A673 (cell line): ENCODE results near the gene ST6GALNAC3. TPM values are rescaled to one million over a fixed set of nuclear protein-coding genes. Genes with fewer than 3 reads are reported as not detected.

Source experiments
- Bru-seq: library from RNA; stranded (reverse); fragments of 400-500 nt; gene quantifications from one replicate; lab custom pipeline; 2021; lab: Mats Ljungman, UMichigan
- BruChase-seq, 2 experiments: library from RNA; stranded (reverse); fragments of 400-500 nt; gene quantifications; one replicate each; lab custom pipeline; 2021; lab: Mats Ljungman, UMichigan
- BruUV-seq: library from RNA; stranded (reverse); fragments of 400-500 nt; replicated peaks from 2 replicates; lab custom pipeline; 2021; lab: Mats Ljungman, UMichigan
- CTCF ChIA-PET: fragments of 300-600 bp; sonication (Branson Sonifier 250); formaldehyde crosslinking; loops from one replicate; lab custom pipeline; 2022; ENCODE audit warnings: antibody characterized with exemption; lab: Charles Lee
- POLR2A ChIA-PET: fragments of 300-600 bp; sonication (Branson Sonifier 250); formaldehyde crosslinking; loops from one replicate; lab custom pipeline; 2022; ENCODE audit warnings: antibody characterized with exemption; ENCODE audit not compliant: low non-redundant PET; lab: Charles Lee
- DNase-seq: peaks from one replicate; pipeline ENCODE4 v3.0.0-alpha.2; 2015; ENCODE audit warnings: low spot score
- H3K27ac ChIP-seq: fragments of 200-600 bp; sonication (generic); 2 replicates; pipeline ENCODE4 v1.5.1; 2016; ENCODE audit warnings: mixed run types, low read depth, mild to moderate bottlenecking, mixed read lengths, antibody characterized with exemption, low read length; ENCODE audit not compliant: poor library complexity, severe bottlenecking
- H3K27me3 ChIP-seq: fragments of 200-600 bp; sonication (generic); replicated peaks from 2 replicates; pipeline ENCODE4 v1.6.1; 2017; ENCODE audit warnings: mixed run types, low read depth, mild to moderate bottlenecking, mixed read lengths, antibody characterized with exemption, low read length; ENCODE audit not compliant: insufficient read depth, poor library complexity
- H3K36me3 ChIP-seq: fragments of 200-600 bp; sonication (generic); 2 replicates; pipeline ENCODE4 v1.6.1; 2016; ENCODE audit warnings: mixed run types, mild to moderate bottlenecking, mixed read lengths, antibody characterized with exemption, low read length; ENCODE audit not compliant: insufficient read depth, poor library complexity, severe bottlenecking
- H3K4me1 ChIP-seq: fragments of 200-600 bp; sonication (generic); 2 replicates; pipeline ENCODE4 v1.6.1; 2017; ENCODE audit warnings: mixed run types, mild to moderate bottlenecking, mixed read lengths, antibody characterized with exemption, low read length; ENCODE audit not compliant: insufficient read depth, poor library complexity, severe bottlenecking
- H3K4me3 ChIP-seq: fragments of 200-600 bp; sonication (generic); 2 replicates; pipeline ENCODE4 v1.5.1; 2016; ENCODE audit warnings: low read depth, mixed run types, mild to moderate bottlenecking, mixed read lengths, low read length; ENCODE audit not compliant: poor library complexity, severe bottlenecking
- H3K9me3 ChIP-seq: fragments of 200-600 bp; sonication (generic); 2 replicates; pipeline ENCODE4 v1.6.1; 2016; ENCODE audit warnings: mixed run types, low read depth, mild to moderate bottlenecking, mixed read lengths, antibody characterized with exemption, low read length; ENCODE audit not compliant: poor library complexity, severe bottlenecking
- EZH2 ChIP-seq: fragments of 200-600 bp; sonication (generic); IDR thresholded peaks from 2 replicates; pipeline ENCODE4 v1.6.1; 2017; ENCODE audit warnings: borderline replicate concordance, low read depth, mild to moderate bottlenecking, mixed read lengths, antibody characterized with exemption, low read length; ENCODE audit not compliant: poor library complexity, severe bottlenecking
- intact Hi-C: fragments of 100-400 bp; cut with micrococcal nuclease; formaldehyde crosslinking; loops from one replicate; pipeline ENCODE4 v1.10.0; 2022; ENCODE audit not compliant: unreplicated experiment
- long read RNA-seq: library from polyadenylated mRNA; stranded (forward); transcript quantifications from one replicate; pipeline ENCODE4 v2.0.0, GENCODE V29; 2022
- total RNA-seq: library from RNA; stranded (reverse); gene quantifications from 2 replicates; pipeline ENCODE4 v1.2.3, GENCODE V29; 2021
- TF ChIP-seq, protein P1 (sequence below): fragments of 300-800, 200-600 bp; sonication (generic); conservative IDR thresholded peaks from 2 replicates; pipeline ENCODE4 v1.5.1; 2017; ENCODE audit warnings: low read depth, mild to moderate bottlenecking, antibody characterized with exemption, low read length, moderate library complexity, mixed read lengths

Gene ST6GALNAC3
- total RNA-seq (0.74 and 1.2 TPM in 2 replicates), Bru-seq, nascent RNA (percentile 25 among the genes with signal in this experiment), BruChase-seq, experiment 1, labeled RNA remaining after a 2-hour chase (percentile 34 among the genes with signal in this experiment), BruChase-seq, experiment 2, labeled RNA remaining after a 6-hour chase (percentile 26 among the genes with signal in this experiment)
- long read RNA-seq = 0 reads

DNA sequence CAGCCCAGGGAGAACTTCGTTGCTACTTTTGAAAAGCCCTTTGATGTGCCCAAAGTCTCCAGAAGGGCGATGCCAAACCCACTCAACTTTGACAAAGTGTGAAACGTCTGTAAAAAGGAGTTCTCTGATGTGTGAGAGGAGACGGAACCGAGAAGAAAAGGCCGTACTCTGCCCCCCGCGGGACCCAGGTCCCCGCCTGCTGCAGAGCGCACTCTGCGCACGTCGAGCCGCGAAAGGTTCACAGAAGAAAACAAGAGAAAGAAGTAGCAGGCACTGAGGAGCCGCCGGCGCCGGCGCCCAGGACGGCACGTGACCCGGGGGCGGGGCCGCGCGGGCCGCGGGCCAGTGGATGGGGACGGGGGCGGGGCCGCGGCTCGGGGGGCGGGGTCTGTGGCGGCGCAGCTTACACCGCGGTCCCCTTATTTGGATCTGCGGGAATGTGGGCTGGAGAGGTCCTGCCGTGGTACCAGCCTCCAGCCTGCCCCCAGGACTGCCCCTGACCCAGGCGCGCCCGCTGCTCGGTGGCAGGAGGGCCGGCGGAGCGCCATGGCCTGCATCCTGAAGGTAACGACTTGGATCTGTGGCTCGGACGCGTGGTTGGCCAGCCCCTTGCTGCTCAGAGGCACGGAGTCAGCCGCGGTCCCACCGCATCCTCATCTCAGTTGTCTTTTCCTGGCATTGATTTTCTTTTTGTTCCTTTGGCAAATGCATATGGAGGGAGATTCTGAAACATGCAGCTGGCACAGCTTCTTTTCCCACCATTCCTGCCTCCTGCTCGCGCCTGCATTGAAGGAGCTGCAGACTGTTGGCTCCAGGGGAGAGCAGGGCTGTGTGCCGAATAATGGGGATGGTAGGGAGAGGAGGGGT is at the start of gene ST6GALNAC3:
TSS of gene ST6GALNAC3 (plus strand) at position 426 of the 867 bp plus-strand sequence.
- POLR2A ChIA-PET = no interaction called here
- DNase-seq = peak; percentile 82
- H3K36me3 ChIP-seq = no peaks in the 10 kb centered on the region
- H3K27ac ChIP-seq = no peak within 1 kb of the TSS
- H3K27me3 ChIP-seq = no peaks in the 10 kb centered on the region
- BruUV-seq = no TSS peak
- intact Hi-C loops = no loop called here
- CTCF ChIA-PET = no interaction called here
- no peaks in the 10 kb centered on the region for H3K9me3 ChIP-seq
- TF ChIP-seq, protein P1, sequence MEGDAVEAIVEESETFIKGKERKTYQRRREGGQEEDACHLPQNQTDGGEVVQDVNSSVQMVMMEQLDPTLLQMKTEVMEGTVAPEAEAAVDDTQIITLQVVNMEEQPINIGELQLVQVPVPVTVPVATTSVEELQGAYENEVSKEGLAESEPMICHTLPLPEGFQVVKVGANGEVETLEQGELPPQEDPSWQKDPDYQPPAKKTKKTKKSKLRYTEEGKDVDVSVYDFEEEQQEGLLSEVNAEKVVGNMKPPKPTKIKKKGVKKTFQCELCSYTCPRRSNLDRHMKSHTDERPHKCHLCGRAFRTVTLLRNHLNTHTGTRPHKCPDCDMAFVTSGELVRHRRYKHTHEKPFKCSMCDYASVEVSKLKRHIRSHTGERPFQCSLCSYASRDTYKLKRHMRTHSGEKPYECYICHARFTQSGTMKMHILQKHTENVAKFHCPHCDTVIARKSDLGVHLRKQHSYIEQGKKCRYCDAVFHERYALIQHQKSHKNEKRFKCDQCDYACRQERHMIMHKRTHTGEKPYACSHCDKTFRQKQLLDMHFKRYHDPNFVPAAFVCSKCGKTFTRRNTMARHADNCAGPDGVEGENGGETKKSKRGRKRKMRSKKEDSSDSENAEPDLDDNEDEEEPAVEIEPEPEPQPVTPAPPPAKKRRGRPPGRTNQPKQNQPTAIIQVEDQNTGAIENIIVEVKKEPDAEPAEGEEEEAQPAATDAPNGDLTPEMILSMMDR = no peak
- no peak for TF ChIP-seq EZH2
- H3K4me1 ChIP-seq = no peaks in the 10 kb centered on the region
- H3K4me3 ChIP-seq = peak within 1 kb of the TSS; percentile 55

DNA sequence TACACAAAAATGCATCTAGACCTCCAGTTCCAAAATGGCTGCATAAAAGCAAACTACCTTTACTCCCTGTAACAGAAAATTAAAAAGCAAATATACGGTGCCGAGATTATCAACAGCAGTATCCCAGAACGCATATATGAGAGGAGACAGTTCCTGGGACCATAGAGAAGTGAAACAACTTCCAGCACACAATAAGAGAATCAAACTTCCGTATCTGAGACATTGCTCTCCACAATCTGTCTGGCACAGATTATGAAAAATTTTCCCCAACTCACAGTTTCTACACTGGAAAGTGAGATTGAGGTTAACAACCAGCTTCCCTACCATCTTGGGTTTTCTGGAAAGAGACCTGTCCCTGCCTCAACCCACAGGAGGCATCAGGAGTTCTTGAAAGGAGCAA is 47.2 kb upstream of the ST6GALNAC3 start:
- no TSS peak for BruUV-seq
- CTCF ChIA-PET = no interaction called here
- POLR2A ChIA-PET = no interaction called here

DNA sequence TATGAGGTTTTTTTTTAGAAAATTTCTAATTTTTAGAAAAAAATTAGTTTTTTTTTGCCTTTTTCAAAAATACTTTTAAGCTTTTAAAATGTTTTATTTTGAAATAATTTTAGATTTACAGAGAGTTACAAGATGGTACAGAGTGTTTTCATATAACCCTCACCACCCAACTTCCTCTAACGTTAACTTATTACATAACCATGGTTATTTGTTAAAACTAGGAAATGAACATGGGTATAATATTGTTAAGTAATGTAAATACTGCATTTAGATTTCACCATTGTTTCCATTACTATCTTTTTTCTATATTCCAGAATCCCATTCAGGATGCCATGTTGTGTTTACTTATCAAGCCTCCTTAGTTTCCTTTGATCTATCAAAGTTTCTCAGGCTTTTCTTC is 45.2 kb upstream of the ST6GALNAC3 start:
- POLR2A ChIA-PET = no interaction called here
- no peak for DNase-seq
- no peak overlapping the region for H3K27ac ChIP-seq
- no TSS peak for BruUV-seq
- H3K27me3 ChIP-seq = no peaks in the 10 kb centered on the region
- intact Hi-C loops = no loop called here
- H3K9me3 ChIP-seq = no peaks in the 10 kb centered on the region
- H3K36me3 ChIP-seq = no peaks in the 10 kb centered on the region
- H3K4me3 ChIP-seq = no peak overlapping the region
- H3K4me1 ChIP-seq = no peaks in the 10 kb centered on the region
- CTCF ChIA-PET = no interaction called here
- no peak for TF ChIP-seq EZH2
- TF ChIP-seq, protein P1 = no peak

More for the DNA sequence above, 47.2 kb upstream of the ST6GALNAC3 start:
- H3K36me3 ChIP-seq = no peaks in the 10 kb centered on the region
- no peak for DNase-seq
- no peaks in the 10 kb centered on the region for H3K4me1 ChIP-seq
- TF ChIP-seq EZH2 = no peak
- TF ChIP-seq, protein P1 = no peak
- peaks cover 5% of the 10 kb centered on the region for H3K27me3 ChIP-seq
- H3K27ac ChIP-seq = no peak overlapping the region
- H3K4me3 ChIP-seq = no peak overlapping the region
- no peaks in the 10 kb centered on the region for H3K9me3 ChIP-seq
- intact Hi-C loops = no loop called here
